SU-DHL-6 (cell line): ENCODE measurements around the gene NUMB.

Experiments used
- H2AFZ ChIP-seq: fragments of 200-600 bp; sonication (generic); 2 replicates; pipeline ENCODE4 v1.6.1; 2014; ENCODE audit warnings: low read depth, mild to moderate bottlenecking, moderate library complexity, mixed read lengths, antibody characterized with exemption, low read length; ENCODE audit not compliant: severe bottlenecking
- H3F3A ChIP-seq: fragments of 200-600 bp; shearing (Covaris generic); 2 replicates; pipeline ENCODE4 v1.6.0; 2016; ENCODE audit warnings: antibody characterized with exemption, mild to moderate bottlenecking; ENCODE audit not compliant: insufficient read depth
- H3K27ac ChIP-seq: fragments of 200-600 bp; sonication (generic); 2 replicates; pipeline ENCODE4 v1.5.1; 2016; ENCODE audit warnings: low read depth, mild to moderate bottlenecking, low read length, moderate library complexity, mixed read lengths
- H3K27me3 ChIP-seq: fragments of 200-600 bp; sonication (generic), shearing (Covaris generic); 2 replicates; pipeline ENCODE4 v1.6.0; 2014; ENCODE audit warnings: mild to moderate bottlenecking, low read length
- H3K36me3 ChIP-seq: fragments of 200-600 bp; sonication (generic); 2 replicates; pipeline ENCODE4 v1.6.1; 2014; ENCODE audit warnings: mild to moderate bottlenecking, low read length, mixed read lengths
- H3K4me2 ChIP-seq: fragments of 300-600, 200-600 bp; shearing (Covaris generic), sonication (generic); 2 replicates; pipeline ENCODE4 v1.6.0; 2014; ENCODE audit warnings: low read length, low read depth, mild to moderate bottlenecking; ENCODE audit not compliant: poor library complexity, severe bottlenecking
- H3K4me3 ChIP-seq: fragments of 200-600 bp; sonication (generic); 2 replicates; pipeline ENCODE4 v1.5.1; 2014; ENCODE audit warnings: antibody characterized with exemption, low read length, mild to moderate bottlenecking, mixed read lengths; ENCODE audit not compliant: insufficient read depth, poor library complexity, severe bottlenecking
- H3K79me2 ChIP-seq: fragments of 200-600 bp; sonication (generic); 2 replicates; pipeline ENCODE4 v1.6.1; 2014; ENCODE audit warnings: mild to moderate bottlenecking, low read length, moderate library complexity; ENCODE audit not compliant: insufficient read depth
- H3K9ac ChIP-seq: fragments of 200-600 bp; sonication (generic); 2 replicates; pipeline ENCODE4 v1.7.0; 2014; ENCODE audit warnings: mild to moderate bottlenecking, low read length
- H3K9me2 ChIP-seq: fragments of 200-600 bp; sonication (generic); replicated peaks from 2 replicates; pipeline ENCODE4 v1.6.1; 2014; ENCODE audit warnings: low read length; ENCODE audit not compliant: insufficient read depth
- H3K9me3 ChIP-seq: fragments of 200-600 bp; sonication (generic); 2 replicates; pipeline ENCODE4 v1.6.1; 2014; ENCODE audit warnings: low read length, mixed read lengths; ENCODE audit not compliant: insufficient read depth
- H4K20me1 ChIP-seq: fragments of 200-600 bp; sonication (generic); 2 replicates; pipeline ENCODE4 v1.6.1; 2014; ENCODE audit warnings: low read depth, mild to moderate bottlenecking, antibody characterized with exemption, low read length, moderate library complexity, mixed read lengths
- CTCF ChIP-seq: fragments of 200-600 bp; sonication (generic); IDR thresholded peaks from one replicate; pipeline ENCODE4 v1.5.1; 2017; ENCODE audit warnings: antibody characterized with exemption, mild to moderate bottlenecking, low read length, moderate library complexity; ENCODE audit not compliant: insufficient read depth, poor library complexity, severe bottlenecking
- EZH2phosphoT487 ChIP-seq: fragments of 200-600 bp; sonication (generic), shearing (Covaris generic); conservative IDR thresholded peaks from 2 replicates; pipeline ENCODE4 v1.6.1; 2018; ENCODE audit warnings: mild to moderate bottlenecking, antibody characterized with exemption, low read length, moderate library complexity, mixed read lengths

The NUMB gene

DNA sequence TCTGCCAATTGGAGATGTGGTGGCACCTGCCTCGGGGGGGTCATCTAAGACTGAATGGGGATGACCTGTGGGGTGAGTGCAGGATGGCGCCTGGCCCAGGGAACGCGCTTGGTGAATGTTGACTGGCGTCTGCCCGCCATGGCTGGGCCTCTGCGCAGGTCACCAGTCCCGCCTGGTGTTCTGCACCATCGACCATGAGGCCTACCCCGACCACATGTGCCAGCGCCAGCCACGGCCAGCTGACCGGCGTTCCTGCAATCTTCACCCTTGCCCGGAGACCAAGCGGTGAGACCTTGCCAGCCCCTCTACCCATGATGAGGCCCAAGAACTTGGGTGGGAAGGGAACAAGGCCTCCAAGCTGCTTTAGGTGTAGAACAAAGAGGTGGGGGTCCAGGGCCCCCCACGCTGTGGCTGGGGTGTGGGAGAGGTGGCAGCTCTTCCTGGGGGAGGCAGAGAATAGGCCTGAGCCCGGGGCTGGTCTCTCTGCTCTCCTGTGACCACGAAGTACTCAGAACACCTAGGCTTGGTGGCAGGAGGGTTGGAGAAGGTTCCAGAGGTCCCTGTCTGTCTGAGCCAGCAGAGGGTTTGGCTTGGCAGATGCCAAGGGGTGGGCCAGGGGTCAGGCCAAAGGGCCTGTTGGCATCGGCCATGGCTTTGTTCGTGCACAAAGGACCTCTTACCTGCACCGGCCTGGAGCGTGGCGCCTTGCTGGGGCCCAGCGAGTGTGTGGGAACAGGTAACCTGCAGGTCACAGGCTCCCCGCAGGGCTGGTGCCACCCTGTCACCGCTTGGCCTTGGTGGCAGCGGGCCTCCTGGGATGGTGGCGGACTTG, 205.6 kb downstream of the NUMB start:
- Histone ChIP-seq H3K9me2 (no peaks in the 10 kb centered on the region), H3K79me2 (no peaks in the 10 kb centered on the region)

GRCh38 chr14:73251516-73252215, 206.7 kb downstream of the NUMB start:
- Histone ChIP-seq H3K9me2 (no peaks in the 10 kb centered on the region), H3K4me2 (no peak overlapping the region), H2AFZ (no peak overlapping the region), H3K79me2 (no peaks in the 10 kb centered on the region), H3K36me3 (no peaks in the 10 kb centered on the region), H3K27ac (no peak overlapping the region), H4K20me1 (no peaks in the 10 kb centered on the region), H3K9ac (no peak overlapping the region), H3F3A (peaks cover 5% of the 10 kb centered on the region), H3K27me3 (no peaks in the 10 kb centered on the region), H3K4me3 (no peak overlapping the region), H3K9me3 (no peaks in the 10 kb centered on the region)
- no peak for TF ChIP-seq EZH2phosphoT487

More for the DNA sequence above, 205.6 kb downstream of the NUMB start:
- Histone ChIP-seq H3K4me2 (no peak overlapping the region), H3K27ac (no peak overlapping the region), H4K20me1 (no peaks in the 10 kb centered on the region), H3K36me3 (no peaks in the 10 kb centered on the region), H3K27me3 (no peaks in the 10 kb centered on the region), H2AFZ (no peak overlapping the region), H3K4me3 (no peak overlapping the region), H3K9me3 (no peaks in the 10 kb centered on the region), H3F3A (no peaks in the 10 kb centered on the region; the same call in 1 of the 2 replicates), H3K9ac (no peak overlapping the region)
- TF ChIP-seq EZH2phosphoT487 = no peak

GRCh38 chr14:73250781-73251500, 207.4 kb downstream of the NUMB start:
- Histone ChIP-seq H3K4me2 (no peak overlapping the region), H3K4me3 (no peak overlapping the region), H2AFZ (no peak overlapping the region), H3K27ac (no peak overlapping the region), H3F3A (peaks cover 11% of the 10 kb centered on the region), H3K36me3 (no peaks in the 10 kb centered on the region), H3K9ac (no peak overlapping the region), H3K27me3 (no peaks in the 10 kb centered on the region), H4K20me1 (no peaks in the 10 kb centered on the region), H3K9me3 (no peaks in the 10 kb centered on the region), H3K9me2 (no peaks in the 10 kb centered on the region), H3K79me2 (no peaks in the 10 kb centered on the region)
- no peak for TF ChIP-seq EZH2phosphoT487
- TF ChIP-seq CTCF = no peak

DNA sequence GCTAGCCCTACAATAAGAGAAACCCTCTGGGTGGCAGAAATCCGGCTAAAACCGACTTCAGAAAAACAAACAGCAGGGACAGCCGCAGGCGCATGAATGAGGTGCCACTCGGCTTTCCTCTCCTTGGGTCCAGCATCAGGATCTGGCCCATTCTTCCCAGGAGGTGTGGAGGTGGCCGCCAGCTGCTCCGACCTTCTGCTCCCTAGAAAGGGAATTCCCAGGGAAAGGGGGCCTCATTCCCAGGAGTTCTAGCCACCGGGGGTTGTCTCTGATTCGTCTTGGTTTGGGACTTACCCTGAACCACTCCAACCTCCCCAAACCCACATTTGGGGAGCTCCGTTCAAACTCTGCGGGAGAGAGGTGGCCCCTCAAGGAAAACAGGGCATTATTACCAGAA, 208.0 kb downstream of the NUMB start:
- Histone ChIP-seq H3K9ac (no peak overlapping the region), H3K79me2 (no peaks in the 10 kb centered on the region), H3K27ac (no peak overlapping the region), H3K36me3 (no peaks in the 10 kb centered on the region), H3K27me3 (no peaks in the 10 kb centered on the region), H3F3A (peaks cover 11% of the 10 kb centered on the region), H2AFZ (no peak overlapping the region), H3K9me2 (no peaks in the 10 kb centered on the region), H3K9me3 (no peaks in the 10 kb centered on the region), H3K4me2 (no peak overlapping the region), H3K4me3 (no peak overlapping the region), H4K20me1 (no peaks in the 10 kb centered on the region)
- TF ChIP-seq CTCF = no peak
- no peak for TF ChIP-seq EZH2phosphoT487
